HepG2 (cell line): Measurements from ENCODE around the gene PGPEP1. TPM values are rescaled to one million over a fixed set of nuclear protein-coding genes. Genes with fewer than 3 reads are reported as not detected.
A peak's percentile ranks its signal among the peaks of the same experiment; 100 is the strongest.

Experiments
- BORCS8-MEF2B ChIP-seq: sonication (generic); formaldehyde crosslinking; IDR thresholded peaks from 2 replicates; pipeline ENCODE4 v1.8.0; 2022; ENCODE audit warnings: mild to moderate bottlenecking, missing genetic modification reagents
- FOSL2 ChIP-seq: sonication (generic); formaldehyde crosslinking; IDR thresholded peaks from 2 replicates; pipeline ENCODE4 v1.4.0; 2020; ENCODE audit warnings: missing genetic modification reagents
- HOXD1 ChIP-seq: sonication (generic); formaldehyde crosslinking; IDR thresholded peaks from 2 replicates; pipeline ENCODE4 v1.5.0; 2020; ENCODE audit warnings: missing genetic modification reagents
- KLF13 ChIP-seq: sonication (generic); formaldehyde crosslinking; IDR thresholded peaks from 2 replicates; pipeline ENCODE4 v1.4.0; 2020; ENCODE audit warnings: mild to moderate bottlenecking, missing genetic modification reagents
- NKX3-1 ChIP-seq: sonication (generic); formaldehyde crosslinking; IDR thresholded peaks from 2 replicates; pipeline ENCODE4 v1.5.0; 2020; ENCODE audit warnings: missing genetic modification reagents
- PRDM10 ChIP-seq: sonication (generic); formaldehyde crosslinking; IDR thresholded peaks from 2 replicates; pipeline ENCODE4 v1.4.0; 2020; ENCODE audit warnings: low read depth, missing genetic modification reagents
- RCOR2 ChIP-seq: IDR thresholded peaks from 2 replicates; pipeline ENCODE4 v1.6.1; 2016; ENCODE audit warnings: missing biosample characterization, missing genetic modification reagents
- SALL2 ChIP-seq: sonication (generic); formaldehyde crosslinking; IDR thresholded peaks from 2 replicates; pipeline ENCODE4 v1.8.1; 2023; ENCODE audit warnings: mild to moderate bottlenecking, missing genetic modification reagents, inconsistent platforms
- THYN1 ChIP-seq: sonication (generic); formaldehyde crosslinking; IDR thresholded peaks from 2 replicates; pipeline ENCODE4 v1.8.1; 2023; ENCODE audit warnings: low read depth, mild to moderate bottlenecking, moderate library complexity, missing genetic modification reagents, borderline replicate concordance
- ZMYM4 ChIP-seq: sonication (generic); formaldehyde crosslinking; IDR thresholded peaks from 2 replicates; pipeline ENCODE4 v1.8.1; 2023; ENCODE audit warnings: mild to moderate bottlenecking, missing genetic modification reagents
- ZNF10 ChIP-seq: sonication (generic); formaldehyde crosslinking; IDR thresholded peaks from 2 replicates; pipeline ENCODE4 v1.4.0; 2020; ENCODE audit warnings: mild to moderate bottlenecking, low read depth, missing genetic modification reagents, borderline replicate concordance
- ZNF513 ChIP-seq: sonication (generic); formaldehyde crosslinking; conservative IDR thresholded peaks from 2 replicates; pipeline ENCODE4 v1.5.0; 2020; ENCODE audit warnings: missing genetic modification reagents
- ZNF766 ChIP-seq: sonication (generic); formaldehyde crosslinking; IDR thresholded peaks from 2 replicates; pipeline ENCODE4 v1.5.0; 2020; ENCODE audit warnings: missing genetic modification reagents, borderline replicate concordance
- polyA plus RNA-seq, 8 experiments: library from polyadenylated mRNA; depleted of rRNA in 3 of 8; stranded (reverse) in 7 of 8; unstranded in 1 of 8; fragments of >200 nt; fragmentation: Illumina TruSeq in 4 of 8; extraction: Trizol in 4 of 8; gene quantifications; 2 replicates each; pipeline versions ENCODE4 v1.2.1 to v1.2.3, GENCODE V29; 2011 to 2016; ENCODE audit warnings: low read depth in 4 of 8, missing spikeins in 1 of 8, mixed read lengths in 1 of 8; ENCODE audit not compliant: insufficient read depth in 1 of 8
- total RNA-seq, 5 experiments: library from RNA; depleted of rRNA; stranded (reverse); fragments of >200 nt; fragmentation: Illumina TruSeq; extraction: Trizol; gene quantifications; 2 replicates each; pipeline ENCODE4 v1.2.3, GENCODE V29; 2016; ENCODE audit warnings: low read depth in 1 of 5
- TF ChIP-seq, protein P1 (sequence below): IDR thresholded peaks from 2 replicates; pipeline ENCODE4 v1.4.0; 2020; ENCODE audit warnings: mild to moderate bottlenecking, missing genetic modification reagents
- TF ChIP-seq, protein P2 (sequence below): sonication (generic); formaldehyde crosslinking; IDR thresholded peaks from 2 replicates; pipeline ENCODE4 v1.9.0; 2022; ENCODE audit warnings: low read depth, missing genetic modification reagents

The PGPEP1 gene
- total and polyA plus RNA-seq, 2 of the 13 experiments (the other 11 are each of a cell fraction or from before 2014, with no cell fraction given), result 53.1 to 56.6 TPM

DNA sequence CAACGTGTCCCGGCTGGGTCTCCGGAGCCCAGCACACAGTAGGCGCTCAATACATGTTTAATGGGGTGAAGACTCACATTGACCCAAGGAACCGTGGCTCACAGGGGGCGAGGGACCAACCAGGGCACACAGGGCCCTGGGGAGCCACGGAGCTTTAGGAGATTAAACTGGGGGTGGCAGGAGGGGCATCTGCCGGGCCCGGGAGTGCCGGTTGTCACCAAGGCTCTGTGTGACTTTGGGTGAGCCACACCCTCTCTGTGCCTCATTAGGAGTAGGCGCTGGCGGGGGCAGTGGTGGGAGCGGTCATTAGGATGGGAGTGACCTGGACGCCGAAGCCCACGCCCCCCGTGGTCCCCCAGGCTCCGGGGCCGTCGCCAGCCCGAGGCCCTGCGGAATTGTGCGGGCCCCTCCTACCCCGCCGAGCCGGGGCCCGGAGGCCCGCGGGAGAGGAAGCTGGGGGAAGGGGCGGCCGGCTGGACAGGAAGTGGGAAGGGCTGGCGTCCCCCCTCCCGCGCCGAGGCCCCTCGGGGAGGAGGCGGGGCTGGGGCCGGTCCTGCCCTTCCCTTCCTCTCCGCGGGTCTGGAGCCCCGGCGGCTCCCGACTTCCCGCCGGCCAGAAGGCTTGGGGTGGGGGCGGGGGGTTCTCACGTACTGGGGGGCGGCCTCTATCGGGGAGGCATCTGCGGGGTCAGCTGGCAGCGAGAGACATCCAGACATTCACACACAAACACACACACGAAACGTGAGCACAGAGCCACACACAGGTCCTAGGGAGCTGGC, 77.0 kb downstream of the PGPEP1 start (continued):
- TF ChIP-seq PRDM10 (no peak), HOXD1 (CRISPR knock-in tag) (peak; percentile 74), BORCS8-MEF2B (CRISPR knock-in tag) (0 out of 2 replicates have a peak, but pooled peaks have one; percentile 45), ZNF766 (CRISPR knock-in tag) (0 out of 2 replicates have a peak, but pooled peaks have one; percentile 46), RCOR2 (CRISPR knock-in tag) (peak; percentile 80; the same call in 1 of the 2 replicates), ZNF10 (no peak), THYN1 (no peak), ZNF513 (CRISPR knock-in tag) (no peak), SALL2 (CRISPR knock-in tag) (peak; percentile 31; the same call in 1 of the 2 replicates), NKX3-1 (CRISPR knock-in tag) (0 out of 2 replicates have a peak, but pooled peaks have one; percentile 45), FOSL2 (CRISPR knock-in tag) (0 out of 2 replicates have a peak, but pooled peaks have one; percentile 13), KLF13 (CRISPR knock-in tag) (no peak), ZMYM4 (CRISPR knock-in tag) (peak; percentile 28; the same call in 1 of the 2 replicates)
- TF ChIP-seq, protein P1, sequence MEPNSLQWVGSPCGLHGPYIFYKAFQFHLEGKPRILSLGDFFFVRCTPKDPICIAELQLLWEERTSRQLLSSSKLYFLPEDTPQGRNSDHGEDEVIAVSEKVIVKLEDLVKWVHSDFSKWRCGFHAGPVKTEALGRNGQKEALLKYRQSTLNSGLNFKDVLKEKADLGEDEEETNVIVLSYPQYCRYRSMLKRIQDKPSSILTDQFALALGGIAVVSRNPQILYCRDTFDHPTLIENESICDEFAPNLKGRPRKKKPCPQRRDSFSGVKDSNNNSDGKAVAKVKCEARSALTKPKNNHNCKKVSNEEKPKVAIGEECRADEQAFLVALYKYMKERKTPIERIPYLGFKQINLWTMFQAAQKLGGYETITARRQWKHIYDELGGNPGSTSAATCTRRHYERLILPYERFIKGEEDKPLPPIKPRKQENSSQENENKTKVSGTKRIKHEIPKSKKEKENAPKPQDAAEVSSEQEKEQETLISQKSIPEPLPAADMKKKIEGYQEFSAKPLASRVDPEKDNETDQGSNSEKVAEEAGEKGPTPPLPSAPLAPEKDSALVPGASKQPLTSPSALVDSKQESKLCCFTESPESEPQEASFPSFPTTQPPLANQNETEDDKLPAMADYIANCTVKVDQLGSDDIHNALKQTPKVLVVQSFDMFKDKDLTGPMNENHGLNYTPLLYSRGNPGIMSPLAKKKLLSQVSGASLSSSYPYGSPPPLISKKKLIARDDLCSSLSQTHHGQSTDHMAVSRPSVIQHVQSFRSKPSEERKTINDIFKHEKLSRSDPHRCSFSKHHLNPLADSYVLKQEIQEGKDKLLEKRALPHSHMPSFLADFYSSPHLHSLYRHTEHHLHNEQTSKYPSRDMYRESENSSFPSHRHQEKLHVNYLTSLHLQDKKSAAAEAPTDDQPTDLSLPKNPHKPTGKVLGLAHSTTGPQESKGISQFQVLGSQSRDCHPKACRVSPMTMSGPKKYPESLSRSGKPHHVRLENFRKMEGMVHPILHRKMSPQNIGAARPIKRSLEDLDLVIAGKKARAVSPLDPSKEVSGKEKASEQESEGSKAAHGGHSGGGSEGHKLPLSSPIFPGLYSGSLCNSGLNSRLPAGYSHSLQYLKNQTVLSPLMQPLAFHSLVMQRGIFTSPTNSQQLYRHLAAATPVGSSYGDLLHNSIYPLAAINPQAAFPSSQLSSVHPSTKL, result peak; percentile 27; the same call in 1 of the 2 replicates
- TF ChIP-seq, protein P2, sequence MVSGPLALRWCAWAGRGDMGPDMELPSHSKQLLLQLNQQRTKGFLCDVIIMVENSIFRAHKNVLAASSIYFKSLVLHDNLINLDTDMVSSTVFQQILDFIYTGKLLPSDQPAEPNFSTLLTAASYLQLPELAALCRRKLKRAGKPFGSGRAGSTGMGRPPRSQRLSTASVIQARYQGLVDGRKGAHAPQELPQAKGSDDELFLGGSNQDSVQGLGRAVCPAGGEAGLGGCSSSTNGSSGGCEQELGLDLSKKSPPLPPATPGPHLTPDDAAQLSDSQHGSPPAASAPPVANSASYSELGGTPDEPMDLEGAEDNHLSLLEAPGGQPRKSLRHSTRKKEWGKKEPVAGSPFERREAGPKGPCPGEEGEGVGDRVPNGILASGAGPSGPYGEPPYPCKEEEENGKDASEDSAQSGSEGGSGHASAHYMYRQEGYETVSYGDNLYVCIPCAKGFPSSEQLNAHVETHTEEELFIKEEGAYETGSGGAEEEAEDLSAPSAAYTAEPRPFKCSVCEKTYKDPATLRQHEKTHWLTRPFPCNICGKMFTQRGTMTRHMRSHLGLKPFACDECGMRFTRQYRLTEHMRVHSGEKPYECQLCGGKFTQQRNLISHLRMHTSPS (CRISPR knock-in tag), result 0 out of 2 replicates have a peak, but pooled peaks have one; percentile 38
